Erythroblast (primary cell): ENCODE data around the gene ERICH4.

ENCODE experiments used
- GATA1 ChIP-seq: IDR thresholded peaks from 2 replicates; pipeline ENCODE4 v1.6.1; 2011; ENCODE audit warnings: low read depth, mild to moderate bottlenecking, control low read depth, low read length, moderate library complexity
- POLR2A ChIP-seq: IDR thresholded peaks from 2 replicates; pipeline ENCODE4 v1.6.1; 2011; ENCODE audit warnings: mild to moderate bottlenecking, low read length

GRCh38 chr19:41452584-41453275 is 9.8 kb downstream of the ERICH4 start:
- no peak for TF ChIP-seq POLR2A
- TF ChIP-seq GATA1: no peak
